DOHH2 (cell line): ENCODE results near the gene UAP1L1.

ENCODE experiments used
- EZH2phosphoT487 ChIP-seq: fragments of 200-600 bp; sonication (generic); IDR thresholded peaks from 2 replicates; pipeline ENCODE4 v1.6.1; 2017; ENCODE audit warnings: borderline replicate concordance, mild to moderate bottlenecking, antibody characterized with exemption, low read length, moderate library complexity, mixed read lengths
- TF ChIP-seq, protein P1 (sequence below): fragments of 200-600 bp; sonication (generic); IDR thresholded peaks from one replicate; pipeline ENCODE4 v1.5.1; 2014; ENCODE audit warnings: antibody characterized with exemption, mild to moderate bottlenecking, low read depth, low read length; ENCODE audit not compliant: poor library complexity, severe bottlenecking

DNA sequence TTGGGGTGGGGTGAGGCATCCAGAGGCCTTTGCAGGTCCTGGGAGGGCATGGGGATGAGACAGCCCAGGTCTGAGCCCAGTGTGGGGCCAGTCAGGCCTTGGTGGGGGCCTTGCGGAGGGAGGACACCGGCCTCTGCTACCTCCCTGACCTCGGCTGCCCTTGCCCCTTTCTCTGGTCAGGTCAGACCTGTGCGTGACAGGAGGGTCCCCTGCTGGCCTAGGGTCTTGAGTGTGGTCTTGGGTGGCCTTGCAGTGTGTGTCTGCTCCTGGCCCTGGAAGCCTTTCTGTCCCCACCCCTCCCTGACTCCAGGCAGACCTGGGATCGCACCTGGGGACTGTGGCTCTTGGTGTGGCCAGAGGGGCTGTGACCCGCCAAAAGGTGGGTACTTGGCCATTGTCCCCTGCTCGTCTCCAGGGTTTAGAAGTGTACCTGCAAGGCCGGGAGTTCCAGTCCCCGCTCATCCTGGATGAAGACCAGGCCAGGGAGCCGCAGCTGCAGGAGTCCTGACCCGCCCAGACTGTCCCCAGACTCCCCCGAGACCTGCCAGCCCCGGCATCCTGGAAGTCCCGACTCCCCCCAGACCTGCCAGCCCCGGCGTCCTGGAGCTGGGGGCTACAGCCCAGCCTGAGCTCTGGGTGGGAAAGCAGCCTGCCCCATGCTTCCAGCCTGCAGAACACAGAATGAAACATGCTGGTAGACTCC lies 5.1 kb downstream of the UAP1L1 start:
- TF ChIP-seq, protein P1, sequence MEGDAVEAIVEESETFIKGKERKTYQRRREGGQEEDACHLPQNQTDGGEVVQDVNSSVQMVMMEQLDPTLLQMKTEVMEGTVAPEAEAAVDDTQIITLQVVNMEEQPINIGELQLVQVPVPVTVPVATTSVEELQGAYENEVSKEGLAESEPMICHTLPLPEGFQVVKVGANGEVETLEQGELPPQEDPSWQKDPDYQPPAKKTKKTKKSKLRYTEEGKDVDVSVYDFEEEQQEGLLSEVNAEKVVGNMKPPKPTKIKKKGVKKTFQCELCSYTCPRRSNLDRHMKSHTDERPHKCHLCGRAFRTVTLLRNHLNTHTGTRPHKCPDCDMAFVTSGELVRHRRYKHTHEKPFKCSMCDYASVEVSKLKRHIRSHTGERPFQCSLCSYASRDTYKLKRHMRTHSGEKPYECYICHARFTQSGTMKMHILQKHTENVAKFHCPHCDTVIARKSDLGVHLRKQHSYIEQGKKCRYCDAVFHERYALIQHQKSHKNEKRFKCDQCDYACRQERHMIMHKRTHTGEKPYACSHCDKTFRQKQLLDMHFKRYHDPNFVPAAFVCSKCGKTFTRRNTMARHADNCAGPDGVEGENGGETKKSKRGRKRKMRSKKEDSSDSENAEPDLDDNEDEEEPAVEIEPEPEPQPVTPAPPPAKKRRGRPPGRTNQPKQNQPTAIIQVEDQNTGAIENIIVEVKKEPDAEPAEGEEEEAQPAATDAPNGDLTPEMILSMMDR, result no peak
- TF ChIP-seq EZH2phosphoT487, result no peak
